ENCODE data around the gene ATP8A1. TPM values are rescaled to one million over a fixed set of nuclear protein-coding genes. Genes with fewer than 3 reads are reported as not detected.

ATP8A1 gene
- total and polyA plus RNA-seq, 2 of the 4 experiments (the other 2 are of a cell fraction), result 0.12 to 0.36 TPM

DNA sequence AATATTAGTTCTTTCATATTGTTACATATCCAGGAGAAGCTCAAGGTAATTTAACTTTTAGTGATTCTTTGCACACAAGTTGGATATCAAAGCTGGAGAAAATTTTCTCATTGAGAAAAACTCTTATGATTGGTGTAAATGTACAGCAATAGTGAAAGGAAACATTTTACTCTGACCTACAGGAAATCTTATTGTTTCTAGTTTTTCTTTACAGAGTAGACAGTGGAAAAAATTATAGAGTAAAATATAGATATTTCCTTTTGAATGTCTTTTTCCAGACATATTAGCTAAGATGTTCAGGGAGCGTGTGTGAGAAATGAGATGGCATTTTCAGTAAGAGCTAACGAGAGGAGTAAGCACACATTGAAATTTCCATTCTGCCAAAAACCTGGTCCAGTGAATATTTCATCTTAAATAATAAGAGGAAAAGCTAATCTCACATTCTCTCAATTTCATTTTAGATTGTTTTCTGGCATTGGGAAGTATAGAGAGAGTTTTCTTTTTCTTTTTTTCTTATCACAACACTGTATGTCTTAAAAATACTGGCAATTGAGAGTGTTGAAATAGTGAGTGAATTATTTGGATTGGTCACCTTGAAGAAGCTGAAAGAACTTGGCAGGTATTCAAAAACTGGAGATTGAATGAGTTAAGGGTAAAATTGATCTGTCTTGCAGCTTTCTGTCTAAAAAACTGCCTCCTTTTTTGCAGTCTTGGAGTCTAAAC, 15.6 kb upstream of the ATP8A1 start:
- dilution Hi-C loops (cut with HindIII; ENCODE audit: low sequenced_read_pairs, unreplicated experiment), result no loop called here
- DNase-seq (no peak), ATAC-seq (ENCODE audit: low read depth) (no peak)
- Histone ChIP-seq H4K20me1 (ENCODE audit: insufficient read depth, low read length) (no peaks in the 10 kb centered on the region), H2BK5ac (ENCODE audit: low read depth, low read length, poor library complexity, severe bottlenecking) (no peak overlapping the region), H3K79me1 (ENCODE audit: low read depth in 1 of 2, low read length in 2 of 2) (no peaks in the 10 kb centered on the region), H4K5ac (ENCODE audit: low read depth, low read length) (no peak overlapping the region), H2AK9ac (replicated peaks; ENCODE audit: low read depth, low read length, poor library complexity) (no peak overlapping the region), H3K27me3 (ENCODE audit: control insufficient read depth, insufficient read depth, low read length) (no peaks in the 10 kb centered on the region), H3K56ac (ENCODE audit: extremely low read depth, insufficient read depth, low read length) (no peak overlapping the region), H3K23ac (ENCODE audit: low read depth, low read length) (no peak overlapping the region), H3K4ac (ENCODE audit: low read depth, low read length) (no peak overlapping the region), H2AK5ac (ENCODE audit: low read depth, low read length) (no peak overlapping the region), H3K4me1 (ENCODE audit: control insufficient read depth, insufficient read depth, low read length) (no peaks in the 10 kb centered on the region), H4K91ac (ENCODE audit: insufficient read depth, low read depth, low read length) (no peak overlapping the region), H3K18ac (ENCODE audit: low read depth, low read length) (no peak overlapping the region), H4K8ac (ENCODE audit: low read depth in 2 of 2, low read length in 2 of 2) (no peak overlapping the region), H2AFZ (replicated peaks; ENCODE audit: low read length, poor library complexity) (no peak overlapping the region), H2BK15ac (ENCODE audit: low read depth, low read length) (no peak overlapping the region), H3K9me3 (ENCODE audit: control insufficient read depth, insufficient read depth, low read length) (no peaks in the 10 kb centered on the region), H2BK120ac (ENCODE audit: low read depth, low read length) (no peak overlapping the region), H3K4me2 (ENCODE audit: low read depth, low read length) (no peak overlapping the region), H3K4me3 (ENCODE audit: insufficient read depth, low read depth, low read length) (no peak overlapping the region), H3K27ac (ENCODE audit: insufficient read depth, low read length) (no peak overlapping the region), H3K36me3 (ENCODE audit: control insufficient read depth, insufficient read depth, low read length) (no peaks in the 10 kb centered on the region), H3K9ac (ENCODE audit: low read depth, low read length) (no peak overlapping the region), H2BK20ac (ENCODE audit: low read depth, low read length) (no peak overlapping the region), H3K9me1 (ENCODE audit: insufficient read depth, low read length) (no peaks in the 10 kb centered on the region), H3K14ac (replicated peaks; ENCODE audit: low read depth, low read length) (no peak overlapping the region)
- CTCF ChIA-PET, result no interaction called here
- no TSS peak for BruUV-seq (replicated peaks)
- in situ Hi-C loops (cut with MboI; ENCODE audit: low sequenced_read_pairs), result no loop called here
- intact Hi-C loops (cut with micrococcal nuclease), result no loop called here
- TF ChIP-seq, protein P1, sequence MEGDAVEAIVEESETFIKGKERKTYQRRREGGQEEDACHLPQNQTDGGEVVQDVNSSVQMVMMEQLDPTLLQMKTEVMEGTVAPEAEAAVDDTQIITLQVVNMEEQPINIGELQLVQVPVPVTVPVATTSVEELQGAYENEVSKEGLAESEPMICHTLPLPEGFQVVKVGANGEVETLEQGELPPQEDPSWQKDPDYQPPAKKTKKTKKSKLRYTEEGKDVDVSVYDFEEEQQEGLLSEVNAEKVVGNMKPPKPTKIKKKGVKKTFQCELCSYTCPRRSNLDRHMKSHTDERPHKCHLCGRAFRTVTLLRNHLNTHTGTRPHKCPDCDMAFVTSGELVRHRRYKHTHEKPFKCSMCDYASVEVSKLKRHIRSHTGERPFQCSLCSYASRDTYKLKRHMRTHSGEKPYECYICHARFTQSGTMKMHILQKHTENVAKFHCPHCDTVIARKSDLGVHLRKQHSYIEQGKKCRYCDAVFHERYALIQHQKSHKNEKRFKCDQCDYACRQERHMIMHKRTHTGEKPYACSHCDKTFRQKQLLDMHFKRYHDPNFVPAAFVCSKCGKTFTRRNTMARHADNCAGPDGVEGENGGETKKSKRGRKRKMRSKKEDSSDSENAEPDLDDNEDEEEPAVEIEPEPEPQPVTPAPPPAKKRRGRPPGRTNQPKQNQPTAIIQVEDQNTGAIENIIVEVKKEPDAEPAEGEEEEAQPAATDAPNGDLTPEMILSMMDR (conservative IDR thresholded peaks at IDR 0.05; ENCODE audit: low read depth, low read length), result no peak
- TF ChIP-seq RAD21 (IDR thresholded peaks at IDR 0.05; ENCODE audit: low read length) (no peak), SMC3 (IDR thresholded peaks at IDR 0.05; ENCODE audit: low read depth, low read length) (no peak), POLR2A (IDR thresholded peaks at IDR 0.05; ENCODE audit: low read depth, low read length) (no peak), MAFK (IDR thresholded peaks at IDR 0.05; ENCODE audit: low read depth, low read length) (no peak), CHD1 (IDR thresholded peaks at IDR 0.05; ENCODE audit: low read depth, low read length) (no peak), BHLHE40 (IDR thresholded peaks at IDR 0.05; ENCODE audit: low read depth, low read length) (no peak), CEBPB (IDR thresholded peaks at IDR 0.05; ENCODE audit: low read depth, low read length) (no peak), MAZ (IDR thresholded peaks at IDR 0.05; ENCODE audit: borderline replicate concordance, low read depth, low read length) (no peak), FOS (IDR thresholded peaks at IDR 0.05; ENCODE audit: low read depth, low read length) (no peak), RCOR1 (IDR thresholded peaks at IDR 0.05; ENCODE audit: insufficient replicate concordance, low read length) (no peak), NFE2L2 (IDR thresholded peaks at IDR 0.05; ENCODE audit: low read depth, low read length) (no peak), MXI1 (IDR thresholded peaks at IDR 0.05; ENCODE audit: borderline replicate concordance, low read depth, low read length) (no peak), RFX5 (IDR thresholded peaks at IDR 0.05; ENCODE audit: low read depth, low read length) (no peak)
- TF ChIP-seq, protein P2, sequence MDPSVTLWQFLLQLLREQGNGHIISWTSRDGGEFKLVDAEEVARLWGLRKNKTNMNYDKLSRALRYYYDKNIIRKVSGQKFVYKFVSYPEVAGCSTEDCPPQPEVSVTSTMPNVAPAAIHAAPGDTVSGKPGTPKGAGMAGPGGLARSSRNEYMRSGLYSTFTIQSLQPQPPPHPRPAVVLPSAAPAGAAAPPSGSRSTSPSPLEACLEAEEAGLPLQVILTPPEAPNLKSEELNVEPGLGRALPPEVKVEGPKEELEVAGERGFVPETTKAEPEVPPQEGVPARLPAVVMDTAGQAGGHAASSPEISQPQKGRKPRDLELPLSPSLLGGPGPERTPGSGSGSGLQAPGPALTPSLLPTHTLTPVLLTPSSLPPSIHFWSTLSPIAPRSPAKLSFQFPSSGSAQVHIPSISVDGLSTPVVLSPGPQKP (IDR thresholded peaks at IDR 0.05; ENCODE audit: borderline replicate concordance, low read depth, low read length), result no peak
- TF ChIP-seq, protein P3, sequence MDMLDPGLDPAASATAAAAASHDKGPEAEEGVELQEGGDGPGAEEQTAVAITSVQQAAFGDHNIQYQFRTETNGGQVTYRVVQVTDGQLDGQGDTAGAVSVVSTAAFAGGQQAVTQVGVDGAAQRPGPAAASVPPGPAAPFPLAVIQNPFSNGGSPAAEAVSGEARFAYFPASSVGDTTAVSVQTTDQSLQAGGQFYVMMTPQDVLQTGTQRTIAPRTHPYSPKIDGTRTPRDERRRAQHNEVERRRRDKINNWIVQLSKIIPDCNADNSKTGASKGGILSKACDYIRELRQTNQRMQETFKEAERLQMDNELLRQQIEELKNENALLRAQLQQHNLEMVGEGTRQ (IDR thresholded peaks at IDR 0.05; ENCODE audit: low read depth, low read length), result no peak
- POLR2A ChIA-PET (ENCODE audit: unreplicated experiment), result no interaction called here
- no CpG with 5 or more reads among the region's 2 CpGs for WGBS, 2 experiments (ENCODE audit: extremely low coverage in 2 of 2, insufficient read length in 1 of 2)

Data from IMR-90 (cell line).